Measurements from ENCODE around the gene HOPX.
"Not testable (repeated sequence)": the region's sequence is repeated elsewhere in the genome, so short reads cannot be mapped to it uniquely, and the experiment has no call there.

The HOPX gene

GRCh38 chr4:56622176-56622575, 58.9 kb downstream of the HOPX start:
- no peak for DNase-seq

- no peak for DNase-seq
These were observed 61.3 kb downstream of the HOPX start for GRCh38 chr4:56619816-56620215.

GRCh38 chr4:56619160-56619559, 61.9 kb downstream of the HOPX start:
- no peak for DNase-seq

GRCh38 chr4:56618734-56619133, 62.4 kb downstream of the HOPX start:
- no peak for DNase-seq

GRCh38 chr4:56613101-56613862, 67.8 kb downstream of the HOPX start:
- DNase-seq: no peak

- no peak for DNase-seq
These were observed 68.8 kb downstream of the HOPX start for GRCh38 chr4:56612282-56612681.

GRCh38 chr4:56611501-56611900, 69.6 kb downstream of the HOPX start:
- DNase-seq: no peak

- not testable (repeated sequence) for DNase-seq
These were observed 70.9 kb downstream of the HOPX start for GRCh38 chr4:56610170-56610569.

- DNase-seq: no peak
These were observed 73.2 kb downstream of the HOPX start for GRCh38 chr4:56607926-56608325.

- no peak for DNase-seq
These were observed 74.7 kb downstream of the HOPX start for GRCh38 chr4:56606385-56606784.

GRCh38 chr4:56605464-56605863, 75.6 kb downstream of the HOPX start:
- DNase-seq: not testable (repeated sequence)

- no peak for DNase-seq
These were observed 77.8 kb downstream of the HOPX start for GRCh38 chr4:56603297-56603696.

Measured in activated effector memory CD4-positive, alpha-beta T cell treated with anti-CD3 and anti-CD28 coated beads, Interleukin-2, amount 50 U/mL, for 16 hours (primary cell).